ENCODE data around the gene JAM3.

The JAM3 gene

DNA sequence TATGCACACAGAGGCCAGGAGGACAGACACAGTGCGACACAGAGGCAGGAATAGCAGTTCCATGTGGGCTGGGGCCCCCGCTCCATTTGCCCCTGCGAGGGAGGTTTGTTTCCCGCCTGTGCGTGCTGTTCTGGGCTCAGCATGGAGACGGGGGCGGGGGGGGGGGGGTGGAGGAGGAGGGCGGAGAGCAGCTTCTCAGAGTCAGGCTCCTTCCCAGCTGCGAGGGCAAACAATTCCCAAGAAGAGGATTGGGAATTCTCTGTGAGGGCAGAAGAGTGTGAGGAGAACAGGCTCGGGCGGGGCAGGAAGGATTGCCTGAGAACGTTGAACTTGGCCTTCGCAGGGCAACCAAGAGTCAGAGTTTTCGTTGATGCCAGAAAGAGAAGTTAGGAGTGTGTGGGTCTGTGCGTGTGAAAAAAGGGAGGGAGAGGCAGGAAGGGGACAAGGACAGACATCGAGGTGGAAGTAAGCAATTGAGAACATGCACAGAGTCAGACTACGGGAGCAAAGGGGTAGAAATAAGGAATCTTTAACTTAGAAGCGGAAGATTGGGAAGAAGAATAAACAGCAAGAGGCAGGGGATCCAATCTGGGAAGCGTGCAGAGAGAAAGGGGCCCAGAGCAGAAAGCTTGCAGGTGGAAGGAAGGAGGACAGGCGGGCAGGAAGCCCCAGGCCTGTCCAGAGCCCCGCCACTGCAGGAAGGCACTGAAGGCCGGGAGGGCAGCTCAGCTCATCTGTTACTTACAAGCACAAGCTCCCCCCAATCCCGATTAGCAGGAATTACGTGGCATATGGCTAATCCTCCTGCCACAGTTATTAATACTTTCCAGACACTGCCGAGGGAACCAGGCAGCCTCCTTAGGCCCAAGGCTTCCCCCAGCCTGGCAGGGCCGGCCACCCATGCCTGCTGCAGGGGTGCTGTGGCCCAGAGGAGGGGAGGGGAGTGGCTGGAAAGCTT, 15.6 kb upstream of the JAM3 start:
- TF ChIP-seq CTCF (conservative IDR thresholded peaks at IDR 0.05): no peak
- TF ChIP-seq ZFX (IDR thresholded peaks at IDR 0.05): no peak

GRCh38 chr11:134055029-134055428, 13.8 kb upstream of the JAM3 start:
- no peak for TF ChIP-seq CTCF (conservative IDR thresholded peaks at IDR 0.05)
- TF ChIP-seq ZFX (IDR thresholded peaks at IDR 0.05): no peak
- H3K27ac ChIP-seq: no peak overlapping the region

More for the DNA sequence above, 15.6 kb upstream of the JAM3 start:
- H3K27ac ChIP-seq: no peak overlapping the region

DNA sequence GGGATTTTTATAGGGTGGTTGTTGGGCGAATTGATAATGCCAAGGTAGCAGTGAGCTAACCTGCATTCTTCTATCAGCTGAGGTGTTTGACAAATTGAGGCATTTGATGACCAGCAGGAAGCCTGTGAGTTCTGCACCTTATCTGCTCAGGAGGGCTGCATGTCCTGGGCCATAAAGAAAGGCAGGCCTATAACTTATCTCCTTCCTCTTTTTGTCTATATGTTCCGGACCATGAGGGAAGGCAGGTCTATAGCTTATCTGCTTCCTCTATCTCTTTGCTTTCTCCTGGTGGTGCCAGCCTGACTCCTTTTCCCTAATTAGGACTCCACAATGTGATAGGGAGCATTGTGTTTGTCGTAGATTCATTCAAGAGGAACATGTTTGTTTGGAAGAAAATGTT, 8.6 kb upstream of the JAM3 start:
- TF ChIP-seq ZFX (IDR thresholded peaks at IDR 0.05) (no peak), CTCF (conservative IDR thresholded peaks at IDR 0.05) (no peak)

DNA sequence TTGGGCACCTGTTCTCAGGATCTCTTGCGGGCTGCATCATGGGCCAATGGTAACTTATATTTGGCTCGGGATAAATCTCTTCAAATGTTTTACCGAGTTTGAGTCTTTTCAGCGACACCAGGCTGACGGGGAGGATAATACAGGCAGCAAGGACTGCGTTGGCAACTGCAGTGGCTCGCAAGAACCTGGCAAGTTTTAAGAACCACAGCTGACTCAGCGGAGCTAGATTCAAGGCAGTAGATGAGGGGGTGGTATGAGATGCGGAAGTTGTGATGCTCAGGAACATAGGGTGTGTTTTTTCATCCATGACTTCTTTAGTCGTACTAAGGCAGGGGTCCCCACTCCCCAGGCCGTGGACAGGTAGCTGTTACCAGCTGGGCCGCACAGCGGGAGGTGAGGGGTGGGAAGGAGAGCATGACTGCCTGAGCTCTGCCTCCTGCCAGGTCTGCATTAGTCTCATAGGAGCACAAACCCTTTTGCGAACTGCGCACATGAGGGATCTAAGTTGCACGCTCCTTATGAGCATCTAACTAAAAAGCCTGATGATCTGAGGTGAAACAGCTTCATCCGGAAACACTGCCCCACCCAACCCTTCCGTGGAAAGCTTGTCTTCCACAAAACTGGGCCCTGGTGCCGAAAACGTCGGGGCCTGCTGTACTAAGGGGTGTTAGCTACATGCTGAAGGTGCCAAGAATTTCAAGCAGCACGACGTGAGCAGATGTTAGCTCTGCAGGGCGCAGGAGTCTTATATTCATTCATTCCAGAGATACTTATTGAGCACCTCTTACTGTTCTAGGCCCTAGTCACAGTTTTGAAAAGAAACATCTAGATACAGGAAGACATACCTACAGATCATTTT, 6.4 kb upstream of the JAM3 start:
- TF ChIP-seq CTCF (conservative IDR thresholded peaks at IDR 0.05) (no peak), ZFX (IDR thresholded peaks at IDR 0.05) (no peak)
- no peak overlapping the region for H3K27ac ChIP-seq

More for the DNA sequence above, 8.6 kb upstream of the JAM3 start:
- H3K27ac ChIP-seq: no peak overlapping the region

DNA sequence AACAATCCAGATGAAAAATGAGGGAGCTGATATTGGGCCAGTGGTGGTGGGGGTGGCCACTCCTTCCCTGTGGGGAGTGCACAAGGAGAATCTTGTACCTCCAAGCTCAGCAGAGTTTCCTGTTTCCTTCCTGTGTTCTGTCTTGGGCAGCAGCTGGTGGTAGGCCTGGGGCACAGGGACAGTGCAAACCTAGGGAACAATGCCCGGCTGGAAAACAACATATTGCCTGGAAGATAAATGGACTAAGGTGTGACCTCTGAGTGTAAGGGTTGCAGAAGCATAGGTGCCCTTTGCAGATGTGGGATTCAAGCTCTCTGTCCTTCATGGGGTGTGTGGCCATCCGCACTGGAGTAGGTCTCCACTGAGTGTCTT, 5.8 kb upstream of the JAM3 start:
- no peak overlapping the region for H3K27ac ChIP-seq
- TF ChIP-seq CTCF (conservative IDR thresholded peaks at IDR 0.05) (no peak), ZFX (IDR thresholded peaks at IDR 0.05) (no peak)

GRCh38 chr11:134063991-134064747, 4.7 kb upstream of the JAM3 start:
- TF ChIP-seq ZFX (IDR thresholded peaks at IDR 0.05) (no peak), CTCF (conservative IDR thresholded peaks at IDR 0.05) (no peak)
- H3K27ac ChIP-seq: no peak overlapping the region

Data from C4-2B (cell line).